ENCODE results near the gene TRABD. TPM values are rescaled to one million over a fixed set of nuclear protein-coding genes. Genes with fewer than 3 reads are reported as not detected.

TRABD gene
- total RNA-seq, 1 experiment from 2014 or later = 55.7 TPM

- CTCF ChIA-PET = no interaction called here
- no TSS peak for BruUV-seq (replicated peaks)
These were observed 35.1 kb downstream of the TRABD start for GRCh38 chr22:50220603-50221409.

More at GRCh38 chr22:50220603-50221409, 35.1 kb downstream of the TRABD start:
- DNase-seq (ENCODE audit: low read depth, low spot score) (no peak), ATAC-seq (no peak)
- TF ChIP-seq POLR2AphosphoS5 (IDR thresholded peaks at IDR 0.05; ENCODE audit: low read depth, low read length) = no peak
- no peak for TF ChIP-seq REST (IDR thresholded peaks at IDR 0.05; ENCODE audit: insufficient read depth in 1 of 2, low read depth in 2 of 2, low read length in 1 of 2)
- TF ChIP-seq CTCF (IDR thresholded peaks at IDR 0.05) = no peak
- TF ChIP-seq SIN3A (IDR thresholded peaks at IDR 0.05; ENCODE audit: borderline replicate concordance, insufficient read depth, low read depth, low read length) = no peak
- no peak for TF ChIP-seq TCF7L2 (IDR thresholded peaks at IDR 0.05; ENCODE audit: low read depth, low read length)
- Histone ChIP-seq H3K4me1 (ENCODE audit: control insufficient read depth, insufficient read depth, low read length) (no peaks in the 10 kb centered on the region), H3K27ac (ENCODE audit: low read length) (no peak overlapping the region), H3K9me3 (ENCODE audit: control insufficient read depth, insufficient read depth, low read depth, low read length) (no peaks in the 10 kb centered on the region), H3K36me3 (ENCODE audit: control insufficient read depth, insufficient read depth, low read length) (0 out of 2 replicates have a peak, but pooled peaks cover 2% of the 10 kb centered on the region), H3K27me3 (ENCODE audit: control insufficient read depth, insufficient read depth, low read length) (no peaks in the 10 kb centered on the region), H3K4me3 (ENCODE audit: low read depth in 2 of 2, low read length in 2 of 2) (no peak overlapping the region)
- POLR2A ChIA-PET = no interaction called here
- in situ Hi-C loops (cut with HindIII; ENCODE audit: low pct_unique_long_range_greater_than_20kb, low sequenced_read_pairs) = no loop called here
- intact Hi-C loops (cut with micrococcal nuclease; ENCODE audit: unreplicated experiment) = no loop called here
